IMR-90 (cell line): ENCODE data around the gene EDEM1. TPM values are rescaled to one million over a fixed set of nuclear protein-coding genes. Genes with fewer than 3 reads are reported as not detected.

Experiments used
- ATAC-seq: fragments of 200-7000 bp; cut with Tn5 transposase; 2 replicates; pipeline ENCODE4 v1.9.1; 2020; ENCODE audit warnings: low read depth, mild to moderate bottlenecking, moderate library complexity
- BruUV-seq: library from RNA; stranded (reverse); fragments of 400-500 nt; replicated peaks from 2 replicates; lab custom pipeline; 2021; lab: Mats Ljungman, UMichigan
- CTCF ChIA-PET: fragments of 300-600 bp; formaldehyde crosslinking; extraction: SDS; loops from one replicate; lab custom pipeline; 2021; ENCODE audit warnings: antibody characterized with exemption; lab: Yijun Ruan, JAX
- POLR2A ChIA-PET: fragments of 300-600 bp; sonication (Branson Sonifier 250); formaldehyde crosslinking; loops from one replicate; lab custom pipeline; 2022; ENCODE audit warnings: antibody characterized with exemption; ENCODE audit not compliant: unreplicated experiment; lab: Charles Lee
- DNase-seq: peaks from one replicate; pipeline ENCODE4 v3.0.0; 2013
- H2AFZ ChIP-seq: replicated peaks from 2 replicates; pipeline ENCODE3; 2013; ENCODE audit warnings: low read length, mild to moderate bottlenecking; ENCODE audit not compliant: poor library complexity
- H2AK5ac ChIP-seq: 2 replicates; pipeline ENCODE4 v1.6.1; 2013; ENCODE audit warnings: low read depth, low read length, inconsistent platforms
- H2AK9ac ChIP-seq: replicated peaks from 2 replicates; pipeline ENCODE3; 2013; ENCODE audit warnings: mild to moderate bottlenecking, low read depth, low read length, moderate library complexity; ENCODE audit not compliant: poor library complexity
- H2BK120ac ChIP-seq: 2 replicates; pipeline ENCODE4 v1.6.1; 2013; ENCODE audit warnings: low read depth, low read length, inconsistent platforms
- H2BK15ac ChIP-seq: 3 replicates; pipeline ENCODE4 v1.6.1; 2013; ENCODE audit warnings: low read depth, low read length, inconsistent platforms
- H2BK20ac ChIP-seq: 2 replicates; pipeline ENCODE4 v1.6.1; 2013; ENCODE audit warnings: low read depth, mild to moderate bottlenecking, inconsistent platforms, low read length, moderate library complexity
- H2BK5ac ChIP-seq: 2 replicates; pipeline ENCODE4 v1.6.1; 2013; ENCODE audit warnings: mild to moderate bottlenecking, low read depth, low read length, inconsistent platforms; ENCODE audit not compliant: poor library complexity, severe bottlenecking
- H3K14ac ChIP-seq: replicated peaks from 2 replicates; pipeline ENCODE4 v1.6.1; 2013; ENCODE audit warnings: low read depth, low read length, inconsistent platforms
- H3K18ac ChIP-seq: 2 replicates; pipeline ENCODE4 v1.6.1; 2013; ENCODE audit warnings: low read depth, low read length, control low read depth
- H3K23ac ChIP-seq: 2 replicates; pipeline ENCODE4 v1.6.1; 2013; ENCODE audit warnings: low read depth, low read length, inconsistent platforms
- H3K27ac ChIP-seq: 2 replicates; pipeline ENCODE4 v1.5.1; 2013; ENCODE audit warnings: mild to moderate bottlenecking, control low read depth, low read length; ENCODE audit not compliant: insufficient read depth
- H3K27me3 ChIP-seq: 2 replicates; pipeline ENCODE4 v1.6.1; 2013; ENCODE audit warnings: low read length; ENCODE audit not compliant: control insufficient read depth, insufficient read depth
- H3K36me3 ChIP-seq: 2 replicates; pipeline ENCODE4 v1.6.1; 2013; ENCODE audit warnings: low read length, mixed read lengths; ENCODE audit not compliant: control insufficient read depth, insufficient read depth
- H3K4ac ChIP-seq: 2 replicates; pipeline ENCODE4 v1.6.1; 2013; ENCODE audit warnings: low read depth, low read length, inconsistent platforms
- H3K4me1 ChIP-seq: 2 replicates; pipeline ENCODE4 v1.6.1; 2013; ENCODE audit warnings: low read length, mixed read lengths; ENCODE audit not compliant: control insufficient read depth, insufficient read depth
- H3K4me2 ChIP-seq: 2 replicates; pipeline ENCODE4 v1.6.1; 2013; ENCODE audit warnings: low read depth, mild to moderate bottlenecking, control low read depth, low read length, moderate library complexity
- H3K4me3 ChIP-seq: 2 replicates; pipeline ENCODE4 v1.5.1; 2013; ENCODE audit warnings: low read depth, mild to moderate bottlenecking, control low read depth, low read length, moderate library complexity; ENCODE audit not compliant: insufficient read depth
- H3K56ac ChIP-seq: 2 replicates; pipeline ENCODE4 v1.6.1; 2013; ENCODE audit warnings: low read length, inconsistent platforms; ENCODE audit not compliant: insufficient read depth; ENCODE audit errors: extremely low read depth
- H3K79me1 ChIP-seq, 2 experiments: 2 replicates each; pipeline ENCODE4 v1.6.1; 2013; ENCODE audit warnings: low read length in 2 of 2, inconsistent platforms in 1 of 2, low read depth in 1 of 2
- H3K9ac ChIP-seq: 2 replicates; pipeline ENCODE4 v1.6.1; 2013; ENCODE audit warnings: low read depth, low read length, control low read depth
- H3K9me1 ChIP-seq: 2 replicates; pipeline ENCODE4 v1.6.1; 2013; ENCODE audit warnings: low read length, inconsistent platforms; ENCODE audit not compliant: insufficient read depth
- H3K9me3 ChIP-seq: 2 replicates; pipeline ENCODE4 v1.6.1; 2013; ENCODE audit warnings: low read length; ENCODE audit not compliant: control insufficient read depth, insufficient read depth
- H4K20me1 ChIP-seq: 2 replicates; pipeline ENCODE4 v1.6.1; 2013; ENCODE audit warnings: low read length, inconsistent platforms; ENCODE audit not compliant: insufficient read depth
- H4K5ac ChIP-seq: 2 replicates; pipeline ENCODE4 v1.6.1; 2013; ENCODE audit warnings: mild to moderate bottlenecking, low read depth, low read length, control low read depth
- H4K8ac ChIP-seq, 2 experiments: 2 replicates each; pipeline ENCODE4 v1.6.1; 2013; ENCODE audit warnings: low read depth in 2 of 2, low read length in 2 of 2, control low read depth in 1 of 2, inconsistent platforms in 1 of 2
- H4K91ac ChIP-seq: 2 replicates; pipeline ENCODE4 v1.6.1; 2013; ENCODE audit warnings: low read depth, low read length, inconsistent platforms; ENCODE audit not compliant: insufficient read depth
- CEBPB ChIP-seq: IDR thresholded peaks from 2 replicates; pipeline ENCODE4 v1.6.1; 2012; ENCODE audit warnings: low read depth, low read length, improper control_type of control experiment
- NFE2L2 ChIP-seq: fragments of 150-350 bp; IDR thresholded peaks from 2 replicates; pipeline ENCODE4 v1.6.1; 2016; ENCODE audit warnings: low read depth, mild to moderate bottlenecking, low read length
- POLR2A ChIP-seq: IDR thresholded peaks from 2 replicates; pipeline ENCODE4 v1.6.1; 2012; ENCODE audit warnings: mild to moderate bottlenecking, low read depth, low read length
- WGBS, 2 experiments: methylation state at CpG; one replicate each; pipeline versions ENCODE4 v1.1.5 to v1.1.7; 2013; ENCODE audit warnings: missing lambda C conversion rate in 2 of 2; ENCODE audit not compliant: insufficient read length in 1 of 2; ENCODE audit errors: extremely low coverage in 2 of 2; 5-methylcytosine and 5-hydroxymethylcytosine counted together
- dilution Hi-C: fragments of 300-500 bp; cut with HindIII; formaldehyde crosslinking; loops from one replicate; pipeline ENCODE4 v1.14.3; 2018; ENCODE audit warnings: low sequenced_read_pairs; ENCODE audit not compliant: unreplicated experiment
- in situ Hi-C: fragments of 300-500 bp; cut with MboI; formaldehyde crosslinking; loops from 3 replicates; pipeline ENCODE4 v1.14.3; 2019; ENCODE audit warnings: low sequenced_read_pairs, inconsistent platforms, mixed read lengths
- intact Hi-C: fragments of 100-400 bp; cut with micrococcal nuclease; formaldehyde crosslinking; loops from 2 replicates; pipeline ENCODE4 v1.10.0; 2022
- polyA plus RNA-seq, 3 experiments: library from polyadenylated mRNA; depleted of rRNA; stranded (reverse); fragments of >200 nt; gene quantifications; 2 replicates each; pipeline ENCODE4 v1.2.3, GENCODE V29; 2012; ENCODE audit warnings: low replicate concordance in 1 of 3
- total RNA-seq: library from RNA; depleted of rRNA; stranded (reverse); fragments of >200 nt; gene quantifications from 2 replicates; pipeline ENCODE4 v1.2.3, GENCODE V29; 2012

Gene EDEM1
- total and polyA plus RNA-seq, 2 of the 4 experiments (the other 2 are of a cell fraction): 23.5 to 27.0 TPM

DNA sequence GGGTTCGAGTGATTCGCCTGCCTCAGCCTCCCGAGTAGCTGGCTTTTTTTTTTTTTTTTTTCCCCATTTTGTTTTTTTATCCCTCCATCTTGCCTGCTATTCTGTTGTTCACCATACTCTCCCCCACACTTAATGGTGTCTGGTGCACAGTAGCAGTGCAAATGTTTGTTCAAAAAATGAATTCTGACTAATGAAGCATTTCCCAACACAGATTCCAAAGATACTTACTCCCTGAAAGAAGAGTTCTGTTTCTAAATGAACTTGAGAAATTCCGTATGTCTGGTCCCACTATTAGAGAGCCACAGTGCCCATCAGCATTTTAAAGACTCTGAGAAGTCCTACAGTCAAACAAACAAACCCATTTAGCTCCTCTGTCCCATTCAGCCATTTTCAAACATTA, 9.5 kb downstream of the EDEM1 start:
- CTCF ChIA-PET: interaction anchor here (0.6 to 1.5 kb wide), 2 partner anchors 320 to 485 kb away, joined by 3 to 4 read pairs; no protein-coding TSS in a partner anchor
- dilution Hi-C loops (no loop called here), in situ Hi-C loops (no loop called here), intact Hi-C loops (loop anchor here (2.0 to 5.0 kb wide), 2 partner anchors 74 to 215 kb away; partner anchors contain the start of gene ARL8B)
- Histone ChIP-seq H2BK20ac (peak overlapping the region; percentile 80), H3K4me1 (peaks cover 24% of the 10 kb centered on the region), H3K4ac (peak overlapping the region; percentile 95; the same call in 1 of the 2 replicates), H4K8ac (peak overlapping the region; percentile 52 to 85; a peak in 3 of 4 replicates), H3K36me3 (peaks cover 15% of the 10 kb centered on the region), H2BK15ac (peak overlapping the region; percentile 63; the same call in 1 of the 3 replicates), H3K18ac (peak overlapping the region; percentile 87), H3K9me1 (peaks cover 6% of the 10 kb centered on the region), H2AK5ac (peak overlapping the region; percentile 75; the same call in 1 of the 2 replicates), H4K20me1 (peaks cover 4% of the 10 kb centered on the region; the same call in 1 of the 2 replicates), H2BK5ac (peak overlapping the region; percentile 96), H3K9me3 (no peaks in the 10 kb centered on the region), H3K4me3 (no peak overlapping the region), H3K56ac (peak overlapping the region; percentile 94), H4K91ac (peak overlapping the region; percentile 89), H2AFZ (no peak overlapping the region), H2AK9ac (no peak overlapping the region), H3K14ac (peak overlapping the region; percentile 55), H4K5ac (peak overlapping the region; percentile 80), H3K9ac (peak overlapping the region; percentile 38; the same call in 1 of the 2 replicates), H3K27ac (peak overlapping the region; percentile 95), H3K4me2 (peak overlapping the region; percentile 82; the same call in 1 of the 2 replicates), H3K27me3 (no peaks in the 10 kb centered on the region), H2BK120ac (peak overlapping the region; percentile 88), H3K79me1 (peaks cover 18 to 46% of the 10 kb centered on the region in 2 experiments), H3K23ac (peak overlapping the region; percentile 74; the same call in 1 of the 2 replicates)
- BruUV-seq: no TSS peak
- TF ChIP-seq POLR2A: no peak
- TF ChIP-seq CEBPB: peak; percentile 67
- no peak for TF ChIP-seq NFE2L2
- POLR2A ChIA-PET: interaction anchor here (0.6 kb wide), 1 partner anchor 18 kb away, joined by 10 read pairs; no protein-coding TSS in a partner anchor
- DNase-seq (peak; percentile 60), ATAC-seq (peak; percentile 67)
- no CpG with 5 or more reads among the region's 4 CpGs for whole genome bisulfite sequencing, 2 experiments
